Left lung (tissue), 10 donors: ENCODE results near the gene TICAM2. TPM values are rescaled to one million over a fixed set of nuclear protein-coding genes. Genes with fewer than 3 reads are reported as not detected.
A peak's percentile ranks its signal among the peaks of the same experiment; 100 is the strongest.

ENCODE experiments used
- ATAC-seq: fragments of 200-7000 bp; cut with Tn5 transposase; one replicate; pipeline ENCODE4 v1.9.1; 2020; ENCODE audit warnings: moderate library complexity
- DNase-seq, 4 donors: peaks; one replicate each; pipeline ENCODE4 v3.0.0-alpha.2; 2013 to 2020
- H3K27ac ChIP-seq, 2 donors: fragments of 200-600 bp; sonication (generic) in 1 of 2; one replicate each; pipeline versions ENCODE4 v1.5.0 to v1.8.0; 2020 to 2021
- H3K27me3 ChIP-seq, 2 donors: fragments of 200-600 bp; sonication (generic) in 1 of 2; one replicate each; pipeline versions ENCODE4 v1.5.0 to v1.8.0; 2020 to 2021
- H3K36me3 ChIP-seq, 2 donors: fragments of 200-600 bp; sonication (generic) in 1 of 2; one replicate each; pipeline versions ENCODE4 v1.5.0 to v1.8.0; 2020 to 2021
- H3K4me1 ChIP-seq, 2 donors: fragments of 200-600 bp; one replicate each; pipeline ENCODE4 v1.8.0; 2021
- H3K4me3 ChIP-seq, 2 donors: fragments of 200-600 bp; sonication (generic) in 1 of 2; one replicate each; pipeline versions ENCODE4 v1.5.0 to v1.8.0; 2020 to 2021; ENCODE audit warnings: mild to moderate bottlenecking in 1 of 2
- H3K9me3 ChIP-seq, 2 donors: fragments of 200-600 bp; sonication (generic) in 1 of 2; one replicate each; pipeline versions ENCODE4 v1.5.0 to v1.8.0; 2020 to 2021
- intact Hi-C, 2 donors: fragments of 100-400 bp; cut with DNase I; formaldehyde crosslinking; loops; one replicate each; pipeline versions ENCODE4 v1.11.2 to v1.14.2; 2022
- polyA plus RNA-seq, 6 donors: library from polyadenylated mRNA; unstranded; fragments of 120-200 nt; gene quantifications; one replicate each; pipeline ENCODE4 v1.2.1, GENCODE V29; 2013; ENCODE audit not compliant: insufficient read length in 6 of 6
- total RNA-seq, 2 donors: library from RNA; stranded (reverse); fragmentation: NEBNext Ultra II Directional; extraction: Animal tissue kit (Norgen Biotek cat#: 25700); gene quantifications; one replicate each; pipeline ENCODE4 v1.2.1, GENCODE V29; 2021
- TF ChIP-seq, protein P1 (sequence below), 2 donors: fragments of 200-600 bp; sonication (generic) in 1 of 2; IDR thresholded peaks; one replicate each; pipeline versions ENCODE4 v1.5.0 to v1.8.0; 2021; ENCODE audit warnings: antibody characterized with exemption in 2 of 2
- donor health status: DM: no; HTN: yes; CAD: no.
- donor health status: DM: no; HTN: no; CAD: no.

The TICAM2 gene
- total and polyA plus RNA-seq, 8 donors, result 3.2 to 8.6 (median 6.4) TPM

DNA sequence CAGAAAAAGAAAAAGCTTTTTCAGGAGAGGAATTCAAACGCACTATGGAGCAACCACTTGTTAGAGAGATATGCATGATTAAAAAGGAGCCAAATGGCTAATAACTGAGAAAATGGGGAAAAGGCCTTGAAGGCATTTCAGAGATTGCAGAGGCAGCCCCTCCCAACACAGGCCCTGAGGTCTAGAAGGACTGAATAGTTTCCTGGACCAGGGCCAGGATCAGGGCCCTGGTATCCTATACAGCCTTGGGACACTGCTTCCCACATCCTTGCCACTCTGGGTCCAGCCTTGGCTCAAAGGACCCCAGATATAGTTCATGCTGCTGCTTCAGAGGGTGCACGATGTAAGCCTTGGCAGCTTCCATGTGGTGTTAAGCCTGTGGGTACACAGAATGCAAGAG is 37.0 kb downstream of the TICAM2 start:
- intact Hi-C loops, result no loop called here
- no peak overlapping the region for H3K27ac ChIP-seq
- H3K4me1 ChIP-seq, result no peaks in the 10 kb centered on the region
- H3K36me3 ChIP-seq, result no peaks in the 10 kb centered on the region
- no peaks in the 10 kb centered on the region for H3K9me3 ChIP-seq
- TF ChIP-seq, protein P1, sequence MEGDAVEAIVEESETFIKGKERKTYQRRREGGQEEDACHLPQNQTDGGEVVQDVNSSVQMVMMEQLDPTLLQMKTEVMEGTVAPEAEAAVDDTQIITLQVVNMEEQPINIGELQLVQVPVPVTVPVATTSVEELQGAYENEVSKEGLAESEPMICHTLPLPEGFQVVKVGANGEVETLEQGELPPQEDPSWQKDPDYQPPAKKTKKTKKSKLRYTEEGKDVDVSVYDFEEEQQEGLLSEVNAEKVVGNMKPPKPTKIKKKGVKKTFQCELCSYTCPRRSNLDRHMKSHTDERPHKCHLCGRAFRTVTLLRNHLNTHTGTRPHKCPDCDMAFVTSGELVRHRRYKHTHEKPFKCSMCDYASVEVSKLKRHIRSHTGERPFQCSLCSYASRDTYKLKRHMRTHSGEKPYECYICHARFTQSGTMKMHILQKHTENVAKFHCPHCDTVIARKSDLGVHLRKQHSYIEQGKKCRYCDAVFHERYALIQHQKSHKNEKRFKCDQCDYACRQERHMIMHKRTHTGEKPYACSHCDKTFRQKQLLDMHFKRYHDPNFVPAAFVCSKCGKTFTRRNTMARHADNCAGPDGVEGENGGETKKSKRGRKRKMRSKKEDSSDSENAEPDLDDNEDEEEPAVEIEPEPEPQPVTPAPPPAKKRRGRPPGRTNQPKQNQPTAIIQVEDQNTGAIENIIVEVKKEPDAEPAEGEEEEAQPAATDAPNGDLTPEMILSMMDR (IDR thresholded peaks at IDR 0.05), result no peak
- H3K4me3 ChIP-seq, result no peak overlapping the region
- DNase-seq (no peak), ATAC-seq (no peak)
- no peaks in the 10 kb centered on the region for H3K27me3 ChIP-seq

DNA sequence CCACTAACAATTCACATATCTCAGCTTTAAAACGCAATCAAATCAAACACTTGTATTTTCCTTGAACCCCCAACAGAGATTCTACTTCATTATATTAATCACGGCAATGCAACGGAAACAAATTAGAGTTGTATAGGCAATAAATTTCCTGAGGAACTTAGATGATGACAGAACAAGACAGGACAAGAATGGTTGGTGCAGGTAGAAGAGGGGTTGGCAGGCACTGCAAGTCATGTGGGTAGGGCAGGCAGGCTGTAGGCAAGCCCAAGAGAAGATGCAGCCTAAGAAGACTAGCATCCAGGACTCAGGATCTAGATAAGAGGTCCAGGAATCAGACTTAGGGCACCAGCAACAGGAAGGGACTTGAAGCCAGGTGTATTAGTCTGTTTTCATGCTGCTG is 41.1 kb downstream of the TICAM2 start:
- Histone ChIP-seq H3K4me1 (peaks cover 0 to 7% of the 10 kb centered on the region in 2 donors), H3K9me3 (no peaks in the 10 kb centered on the region), H3K27ac (no peak overlapping the region), H3K27me3 (no peaks in the 10 kb centered on the region), H3K4me3 (no peak overlapping the region), H3K36me3 (no peaks in the 10 kb centered on the region)
- intact Hi-C loops, result no loop called here
- no peak for DNase-seq
- no peak for ATAC-seq
- TF ChIP-seq, protein P1 (IDR thresholded peaks at IDR 0.05), result no peak

DNA sequence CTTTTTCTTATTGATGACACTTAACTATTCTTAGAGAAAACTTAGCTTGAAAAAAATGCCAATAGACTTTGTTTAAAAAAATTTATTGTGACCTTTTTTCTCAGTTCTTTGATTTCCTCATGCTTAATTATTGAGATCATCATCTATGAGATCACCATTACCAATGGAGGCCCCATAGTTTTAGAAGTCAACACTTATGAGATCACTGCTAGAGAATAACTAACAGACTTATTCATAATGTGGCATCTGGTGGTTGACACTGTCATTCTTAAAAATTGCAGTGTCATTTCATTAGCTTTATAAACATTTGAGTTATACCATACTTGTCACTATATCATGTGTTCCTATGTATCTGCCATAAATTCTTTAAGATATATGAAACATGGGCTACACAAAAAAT is 42.8 kb downstream of the TICAM2 start:
- intact Hi-C loops, result no loop called here
- peaks cover 0 to 7% of the 10 kb centered on the region in 2 donors for H3K4me1 ChIP-seq
- H3K9me3 ChIP-seq, result no peaks in the 10 kb centered on the region
- TF ChIP-seq, protein P1 (IDR thresholded peaks at IDR 0.05), result no peak
- no peak for ATAC-seq
- no peak overlapping the region for H3K4me3 ChIP-seq
- no peaks in the 10 kb centered on the region for H3K36me3 ChIP-seq
- no peak for DNase-seq
- no peaks in the 10 kb centered on the region for H3K27me3 ChIP-seq
- no peak overlapping the region for H3K27ac ChIP-seq

DNA sequence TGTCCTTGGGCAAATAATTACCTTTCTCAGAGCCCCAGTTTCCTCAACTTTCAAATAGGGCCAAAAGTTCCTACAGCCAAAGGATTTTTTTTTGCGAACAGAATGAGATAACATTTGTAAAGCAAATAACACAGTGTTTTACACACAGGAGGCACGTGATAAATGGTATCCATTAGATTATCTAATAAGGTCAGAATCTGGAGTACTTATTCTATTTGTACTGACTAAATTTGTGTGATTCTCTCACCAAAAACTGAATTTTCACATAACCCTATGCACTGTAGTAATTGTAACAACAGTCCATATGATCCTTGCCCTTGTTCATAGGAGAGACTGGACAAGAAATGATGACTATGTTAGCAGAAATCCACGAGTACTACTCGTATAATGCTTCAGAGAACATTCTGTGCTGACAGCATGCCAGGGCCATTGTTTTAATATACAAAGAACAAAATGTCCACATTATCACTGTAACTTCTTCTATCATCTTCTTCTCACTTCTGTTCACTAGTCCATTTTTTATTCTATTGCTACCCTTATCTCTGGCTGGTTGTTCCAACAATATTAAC is 43.8 kb downstream of the TICAM2 start:
- TF ChIP-seq, protein P1 (IDR thresholded peaks at IDR 0.05), result no peak
- H3K36me3 ChIP-seq, result no peaks in the 10 kb centered on the region
- H3K27me3 ChIP-seq, result no peaks in the 10 kb centered on the region
- H3K27ac ChIP-seq, result peak overlapping the region; percentile 24 to 63
- intact Hi-C loops, result no loop called here
- H3K4me1 ChIP-seq, result peaks cover 0 to 7% of the 10 kb centered on the region in 2 donors
- no peaks in the 10 kb centered on the region for H3K9me3 ChIP-seq
- DNase-seq (no peak), ATAC-seq (peak; percentile 68)
- no peak overlapping the region for H3K4me3 ChIP-seq

DNA sequence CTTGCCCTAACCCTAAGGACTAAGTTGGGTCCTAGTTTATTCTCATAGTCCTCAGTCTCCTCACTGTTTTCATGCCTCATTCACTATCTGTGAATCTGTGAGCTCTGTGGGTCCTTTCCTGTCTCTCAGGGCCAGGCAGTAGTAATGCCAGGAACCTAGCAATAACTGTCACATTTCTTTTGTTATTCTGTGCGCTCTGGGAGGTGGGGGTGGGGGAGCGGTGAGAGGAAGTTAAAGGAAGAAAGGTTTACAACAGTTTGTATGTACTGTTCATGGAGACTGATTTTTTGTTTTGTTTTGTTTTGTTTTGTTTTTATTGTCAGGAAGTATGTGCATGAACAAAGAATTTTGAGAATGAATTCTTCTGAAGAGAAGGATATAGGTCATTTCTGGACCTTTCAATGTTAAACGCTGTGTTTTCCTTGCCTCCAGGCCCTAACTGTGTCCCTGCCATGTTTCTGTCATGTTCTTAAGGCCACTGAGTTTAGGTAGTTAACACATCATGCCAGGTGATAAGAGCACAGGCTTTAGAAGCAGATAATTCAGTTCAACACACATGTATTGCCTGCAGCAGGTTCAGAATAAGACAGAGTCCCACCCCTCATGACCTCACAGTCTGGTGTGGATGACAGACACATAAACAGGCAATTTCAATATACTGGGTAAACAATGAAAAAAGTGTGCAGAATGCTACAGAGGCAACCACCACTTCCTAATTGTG is 44.5 kb downstream of the TICAM2 start:
- Histone ChIP-seq H3K4me1 (peaks cover 0 to 7% of the 10 kb centered on the region in 2 donors), H3K9me3 (no peaks in the 10 kb centered on the region), H3K36me3 (no peaks in the 10 kb centered on the region), H3K27ac (peak overlapping the region; percentile 24 to 63), H3K4me3 (no peak overlapping the region), H3K27me3 (no peaks in the 10 kb centered on the region)
- intact Hi-C loops, result no loop called here
- peak; percentile 76 for ATAC-seq
- TF ChIP-seq, protein P1 (IDR thresholded peaks at IDR 0.05), result no peak
- no peak for DNase-seq
